ENCODE measurements around the gene SORL1-AS1.
"Not testable (repeated sequence)": the region's sequence is repeated elsewhere in the genome, so short reads cannot be mapped to it uniquely, and the experiment has no call there.

The SORL1-AS1 gene

DNA sequence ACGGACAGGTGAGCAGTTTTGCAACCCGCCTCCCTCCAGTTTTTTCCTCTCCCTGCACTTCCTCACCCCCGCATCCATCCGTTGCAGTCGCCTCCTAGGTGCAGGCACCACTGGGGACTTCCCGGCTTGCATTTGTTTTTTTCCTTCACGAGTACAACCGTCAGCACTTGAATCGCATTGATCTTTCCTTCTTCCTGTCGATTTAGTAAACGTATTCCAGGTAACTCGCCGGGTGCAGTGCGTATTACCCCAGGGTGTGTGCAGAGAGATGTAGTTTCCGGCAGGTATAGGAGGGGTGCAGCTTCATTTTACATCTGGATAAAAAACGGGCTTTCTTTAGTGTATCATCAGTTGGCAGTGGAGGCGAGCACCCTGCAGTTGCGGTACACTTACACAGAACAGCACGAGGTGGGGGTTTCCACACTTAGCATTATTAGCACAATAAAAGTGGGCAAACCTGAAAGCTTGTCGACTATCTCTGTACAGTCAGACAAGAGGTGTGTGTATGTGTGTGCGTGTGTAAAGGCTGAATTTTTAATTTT lies at the start of gene SORL1-AS1:
Gene SORL1-AS1, minus strand, starts transcription at position 359 of the 542 bp plus-strand sequence.
- H3K4me3 ChIP-seq (ENCODE audit: low read depth, low read length) = peak within 1 kb of the TSS; percentile 82

DNA sequence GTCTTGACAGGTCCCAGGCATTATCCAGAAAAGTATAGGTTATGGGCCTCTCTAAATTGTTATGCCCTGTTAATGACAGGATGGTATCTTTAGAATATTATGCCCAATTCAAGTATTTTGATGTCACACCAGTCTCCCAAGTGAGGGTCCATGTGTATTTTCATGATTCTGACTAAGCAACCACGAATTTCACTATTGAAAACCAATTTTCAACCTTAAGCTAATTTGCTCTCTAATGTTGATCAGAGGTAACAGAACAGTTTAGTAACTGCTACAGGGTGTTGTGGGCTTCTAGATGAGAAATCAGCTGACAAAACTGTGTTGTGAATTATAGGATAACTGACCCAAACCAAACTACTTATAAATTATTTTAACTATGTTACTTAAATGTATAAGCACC lies 48.0 kb upstream of the SORL1-AS1 start:
- H3K4me3 ChIP-seq (ENCODE audit: low read depth, low read length) = no peak overlapping the region

DNA sequence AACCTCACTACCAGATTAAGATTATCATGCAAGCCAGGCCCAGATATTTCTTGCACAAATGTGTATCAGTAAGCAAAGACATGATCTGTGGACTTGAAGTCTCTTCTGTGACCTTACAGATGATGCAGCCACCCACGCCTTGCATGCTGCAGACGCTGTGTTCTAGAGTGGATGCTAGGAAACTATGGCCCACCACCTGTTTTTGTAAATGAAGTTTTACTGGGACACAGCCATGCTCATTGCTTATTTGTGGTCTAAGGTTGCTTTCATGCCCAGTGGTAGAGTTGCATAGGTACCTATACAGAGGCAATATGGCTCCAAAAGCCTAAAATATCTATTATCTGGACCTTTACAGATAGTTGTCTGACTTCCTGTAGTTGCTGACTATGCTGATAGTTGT lies 47.5 kb upstream of the SORL1-AS1 start:
- no peak overlapping the region for H3K4me3 ChIP-seq (ENCODE audit: low read depth, low read length)

DNA sequence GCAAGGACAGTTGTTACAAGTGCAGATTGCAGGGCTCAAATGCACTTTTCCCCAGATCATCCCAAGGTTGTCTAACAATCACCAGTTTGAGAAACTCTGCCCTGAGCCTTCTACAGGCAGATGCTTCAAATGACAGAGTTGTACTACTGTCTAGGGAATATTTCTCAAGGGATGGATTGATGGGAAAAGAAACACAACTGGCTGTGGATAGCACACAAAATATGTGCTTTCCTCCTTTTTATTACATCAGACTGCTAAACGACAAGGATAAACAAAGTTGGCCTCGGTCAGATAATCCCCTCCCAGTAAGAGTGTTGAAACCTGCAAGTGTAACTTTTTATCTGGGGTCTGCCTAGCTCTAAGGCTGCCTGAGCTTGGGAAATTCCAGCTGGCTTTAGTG lies 46.6 kb upstream of the SORL1-AS1 start:
- no peak overlapping the region for H3K4me3 ChIP-seq (ENCODE audit: low read depth, low read length)

DNA sequence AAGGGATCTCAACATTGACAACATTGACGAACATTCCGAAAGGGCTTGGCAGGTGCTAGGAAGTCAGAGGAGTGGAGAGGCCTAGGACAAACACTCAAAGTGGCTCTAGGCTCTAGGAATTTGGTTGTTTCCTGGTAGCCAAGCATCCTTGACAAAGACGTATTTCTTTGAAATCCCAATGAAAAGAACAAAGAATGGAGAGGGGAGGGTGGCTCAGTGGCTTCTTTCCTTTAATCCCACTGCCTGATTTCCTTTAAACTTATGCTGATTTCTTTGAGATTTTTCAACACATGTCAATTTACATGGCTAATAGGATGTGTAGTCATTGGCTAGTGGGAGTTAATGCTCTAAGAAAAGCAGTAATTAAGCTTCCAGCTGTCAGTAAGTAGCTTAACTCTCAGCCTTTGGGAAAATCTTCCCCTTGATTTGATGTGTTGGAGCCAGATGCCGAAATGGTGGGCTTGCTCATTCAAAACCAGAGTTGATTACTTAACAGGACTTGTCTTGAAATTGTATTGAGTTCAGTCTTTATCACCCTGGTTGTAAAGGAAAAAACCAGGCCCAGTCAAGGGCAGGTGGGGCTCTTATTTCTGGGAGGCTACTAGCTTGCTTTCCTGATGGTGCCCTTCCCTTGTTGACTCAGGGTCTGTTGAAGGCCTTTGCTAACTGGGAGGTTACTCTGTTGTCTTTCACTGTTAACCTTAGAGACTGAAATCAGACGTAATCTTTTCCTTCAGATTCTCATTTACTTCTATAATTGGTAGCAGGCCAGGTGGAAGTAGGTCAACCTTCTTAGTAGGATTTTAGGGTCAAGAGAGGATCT lies 44.6 kb upstream of the SORL1-AS1 start:
- no peak overlapping the region for H3K4me3 ChIP-seq (ENCODE audit: low read depth, low read length)

DNA sequence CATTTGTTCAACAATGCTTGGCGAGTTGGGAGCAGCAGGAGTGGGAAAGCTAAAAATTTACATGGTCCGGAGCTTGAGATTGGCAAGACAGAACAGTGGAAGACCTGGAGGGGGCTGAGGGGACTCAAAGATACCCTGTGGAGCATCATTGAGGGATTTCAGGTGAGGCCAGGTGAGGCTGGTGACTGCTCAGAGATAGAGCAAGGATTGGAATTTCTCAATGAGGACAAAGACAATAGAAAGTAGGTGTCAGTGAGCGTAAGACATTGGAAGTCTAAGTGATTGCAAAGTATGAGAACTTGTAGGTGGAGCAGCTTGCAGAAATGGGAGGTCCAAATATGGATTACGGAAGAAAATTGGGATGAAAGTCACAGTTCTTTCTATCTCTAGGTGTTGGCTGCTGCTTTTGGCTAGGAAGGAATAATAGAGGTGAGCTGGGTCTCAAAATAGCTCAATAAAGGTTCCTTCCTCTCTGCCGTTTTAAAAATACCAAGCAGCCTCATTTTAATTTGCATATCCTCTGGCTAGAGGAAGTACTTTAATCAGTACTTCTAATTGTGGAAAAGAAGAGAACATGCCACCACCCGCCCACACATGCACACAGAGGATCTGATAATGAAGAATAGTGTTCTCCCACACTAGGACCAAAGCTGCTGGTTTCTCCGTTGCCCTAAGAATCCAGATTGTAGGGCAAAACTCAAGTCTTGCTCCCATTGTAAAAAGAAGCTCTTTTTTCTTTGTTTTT lies 41.8 kb upstream of the SORL1-AS1 start:
- no peak overlapping the region for H3K4me3 ChIP-seq (ENCODE audit: low read depth, low read length)

DNA sequence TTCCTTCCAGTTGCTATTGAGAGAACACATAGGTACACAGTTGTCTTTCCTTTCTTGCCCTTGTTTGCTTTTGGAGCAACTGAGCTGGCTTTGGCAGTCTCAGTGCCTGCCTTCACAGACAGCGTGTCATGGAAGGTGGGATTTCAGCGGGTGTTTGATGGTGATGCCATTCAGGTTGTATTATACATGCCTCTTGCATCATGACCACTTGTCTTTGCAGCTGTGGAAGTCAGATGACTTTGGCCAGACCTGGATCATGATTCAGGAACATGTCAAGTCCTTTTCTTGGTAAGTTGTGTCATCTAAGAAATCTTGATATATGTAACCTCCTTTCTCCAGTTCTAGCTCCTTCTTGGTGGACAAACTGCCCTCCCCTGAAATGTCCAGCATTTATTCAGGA lies 37.1 kb upstream of the SORL1-AS1 start:
- H3K4me3 ChIP-seq (ENCODE audit: low read depth, low read length) = no peak overlapping the region

DNA sequence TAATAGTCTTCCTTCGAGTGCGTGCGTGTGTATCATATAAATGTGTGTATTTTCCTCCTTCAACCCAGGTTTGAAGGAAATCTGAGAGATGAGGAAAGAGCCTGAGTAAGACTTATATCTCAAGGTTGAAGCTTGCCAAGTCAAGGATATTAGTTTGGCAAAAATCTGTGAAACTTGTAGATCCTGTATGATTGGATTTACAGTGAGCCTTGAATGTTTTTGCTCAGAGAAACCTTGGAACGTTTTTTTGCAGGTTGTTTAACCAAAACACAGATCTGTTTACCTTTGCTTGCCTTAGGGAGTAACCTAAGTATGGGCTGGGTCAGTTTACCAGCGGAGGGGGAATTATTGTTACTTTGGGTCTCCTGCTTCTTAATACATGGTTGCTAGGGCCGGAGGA lies 35.9 kb upstream of the SORL1-AS1 start:
- no peak overlapping the region for H3K4me3 ChIP-seq (ENCODE audit: low read depth, low read length)

DNA sequence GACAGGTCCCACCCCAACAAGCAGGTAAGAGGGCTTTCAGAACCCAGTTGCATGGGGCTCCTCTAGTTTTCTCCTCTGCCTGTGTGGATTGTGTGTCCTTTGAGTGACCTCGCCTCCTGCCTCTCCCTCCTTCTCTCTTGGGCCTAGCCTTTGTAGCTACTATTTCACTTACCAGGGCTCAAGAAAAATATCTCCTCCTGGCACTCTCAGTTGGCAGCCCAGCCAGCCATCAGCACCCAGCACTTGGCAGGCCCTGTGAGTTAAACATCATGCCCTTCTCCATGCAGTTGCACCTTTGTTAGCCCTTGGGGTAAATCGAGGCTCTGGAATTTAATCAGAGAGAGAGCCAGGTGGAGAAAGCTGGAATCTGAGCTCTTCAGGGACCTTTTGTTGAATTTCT lies 35.4 kb upstream of the SORL1-AS1 start:
- no peak overlapping the region for H3K4me3 ChIP-seq (ENCODE audit: low read depth, low read length)

DNA sequence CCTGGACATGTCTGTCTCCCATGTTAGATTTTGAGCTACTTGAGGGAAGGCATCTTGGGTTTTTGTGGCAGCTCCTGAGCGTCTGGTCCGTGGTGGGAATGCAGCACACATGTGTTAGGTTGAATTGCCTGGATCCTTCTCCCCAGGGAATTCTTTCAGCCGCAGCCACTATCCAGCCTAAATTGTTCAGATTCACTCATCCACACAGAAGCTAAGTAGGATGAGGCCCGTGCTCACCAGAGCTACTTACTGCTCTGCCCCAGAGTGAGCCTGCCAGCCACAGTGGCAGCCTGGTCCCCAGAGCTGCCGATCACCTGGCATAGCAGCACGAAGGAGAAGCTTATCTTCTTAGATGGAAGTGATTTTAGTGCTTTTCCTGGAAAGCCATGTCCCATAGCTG lies 34.4 kb upstream of the SORL1-AS1 start:
- H3K4me3 ChIP-seq (ENCODE audit: low read depth, low read length) = no peak overlapping the region

DNA sequence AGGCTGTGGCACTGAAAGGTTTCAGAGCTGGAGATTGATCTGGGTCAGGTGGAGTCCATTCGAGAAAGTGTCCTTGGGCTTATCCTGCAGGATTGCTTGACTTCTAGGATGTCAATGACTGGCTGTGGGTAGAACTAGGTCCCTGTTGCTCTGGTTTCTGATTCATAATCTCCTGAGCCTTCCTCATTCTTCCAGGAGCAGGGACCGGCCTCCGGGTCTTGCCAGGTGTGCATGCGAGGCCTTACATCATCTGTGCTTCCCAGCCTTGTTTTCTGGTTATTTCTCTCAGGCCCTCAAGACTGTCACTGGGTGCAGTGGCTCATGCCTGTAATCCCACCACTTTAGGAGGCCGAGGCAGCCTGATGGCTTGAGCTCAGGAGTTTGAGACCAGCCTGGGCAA lies 33.3 kb upstream of the SORL1-AS1 start:
- no peak overlapping the region for H3K4me3 ChIP-seq (ENCODE audit: low read depth, low read length)

DNA sequence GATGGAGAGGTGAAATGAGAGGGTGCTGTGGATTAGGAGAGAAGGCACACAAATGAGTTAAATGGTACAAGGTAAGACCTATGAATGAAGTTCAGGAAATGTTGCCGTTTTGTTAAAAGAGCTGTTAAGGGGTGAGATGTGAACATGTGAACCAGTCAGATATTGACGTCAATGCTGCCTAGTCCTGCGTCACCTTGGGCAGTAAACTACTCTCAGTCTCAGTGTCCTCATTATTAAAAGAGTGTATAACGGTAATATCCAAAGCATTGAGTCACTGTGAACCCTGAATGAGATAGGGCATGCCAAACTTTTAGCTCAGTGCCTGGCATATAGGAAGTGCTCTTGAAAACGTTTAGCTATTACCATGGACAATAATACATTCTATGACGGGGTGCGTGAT lies 32.4 kb upstream of the SORL1-AS1 start:
- H3K4me3 ChIP-seq (ENCODE audit: low read depth, low read length) = no peak overlapping the region

DNA sequence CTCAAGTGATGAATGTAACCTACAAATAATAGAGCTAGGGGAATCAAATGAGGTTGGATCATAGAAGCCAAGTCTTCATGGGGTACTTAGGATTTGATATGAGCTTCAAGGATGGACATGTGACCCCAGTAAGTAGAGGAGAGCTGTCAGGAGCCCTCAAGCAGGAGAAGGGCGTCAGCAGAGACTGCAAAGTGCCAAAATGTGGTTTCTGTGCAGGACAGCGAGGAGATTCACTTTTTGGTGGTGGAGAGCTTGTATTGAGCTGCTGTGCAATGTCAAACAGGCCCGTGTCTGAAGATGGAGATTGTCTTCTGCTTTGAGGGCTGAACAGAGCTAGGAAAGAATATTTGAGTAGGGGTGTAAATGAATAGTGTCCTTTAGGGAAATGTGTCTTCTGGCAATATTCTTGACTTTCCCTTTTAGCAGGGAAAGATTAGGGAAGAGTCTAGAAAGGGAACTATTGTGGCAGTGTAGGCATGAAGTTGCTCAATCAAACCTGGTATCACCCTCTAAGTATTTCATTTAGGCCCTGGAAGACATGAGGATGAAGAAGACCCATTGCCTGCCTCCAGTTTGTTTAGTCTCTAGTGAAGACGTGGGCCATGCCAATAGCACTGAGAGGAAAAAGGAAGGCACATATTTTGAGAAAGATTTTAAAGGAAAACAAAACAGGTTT lies 31.2 kb upstream of the SORL1-AS1 start:
- no peak overlapping the region for H3K4me3 ChIP-seq (ENCODE audit: low read depth, low read length)

DNA sequence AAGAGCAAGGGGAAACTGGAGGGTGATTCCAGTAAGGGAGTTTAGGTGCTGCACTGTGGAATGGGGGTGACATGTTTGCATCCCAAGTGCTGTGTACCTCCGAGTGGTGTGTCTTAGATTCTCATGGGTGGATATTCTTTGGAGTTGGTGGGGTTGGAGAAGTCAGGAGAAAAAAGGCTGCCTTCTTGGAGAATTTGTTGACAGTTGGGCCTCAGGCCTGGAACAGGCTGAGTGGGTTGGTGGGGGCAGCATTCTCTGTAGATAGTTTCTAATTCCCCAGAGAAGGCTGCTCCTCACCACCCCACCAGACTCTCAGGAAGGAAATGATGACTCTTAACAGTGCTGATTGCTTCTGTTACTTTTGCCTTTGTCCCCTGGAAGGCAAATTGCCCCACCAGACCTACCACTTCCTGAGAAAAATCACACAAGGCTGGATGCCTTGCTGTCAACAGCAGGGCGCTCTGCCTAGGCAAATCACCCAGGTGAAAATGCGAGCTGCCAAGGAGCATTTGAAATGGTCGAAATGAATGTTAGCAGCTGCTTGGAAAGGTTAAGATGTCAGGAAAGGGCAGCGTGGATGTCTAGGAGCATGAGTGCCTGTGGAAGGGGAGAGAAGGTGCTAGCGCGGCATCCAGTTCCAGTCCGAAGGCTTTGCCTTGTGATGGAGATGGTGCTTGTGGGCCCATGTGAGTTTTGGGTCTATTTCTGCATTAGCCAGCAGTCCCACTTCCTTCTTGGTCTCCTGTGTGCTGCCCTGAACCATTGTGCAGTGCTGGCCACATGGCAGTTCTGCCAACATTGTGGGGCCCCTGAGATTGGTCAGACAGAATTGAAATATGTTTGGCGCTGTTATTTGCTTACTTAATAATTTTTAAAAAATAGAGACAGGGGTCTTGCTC lies 29.7 kb upstream of the SORL1-AS1 start:
- H3K4me3 ChIP-seq (ENCODE audit: low read depth, low read length) = no peak overlapping the region

DNA sequence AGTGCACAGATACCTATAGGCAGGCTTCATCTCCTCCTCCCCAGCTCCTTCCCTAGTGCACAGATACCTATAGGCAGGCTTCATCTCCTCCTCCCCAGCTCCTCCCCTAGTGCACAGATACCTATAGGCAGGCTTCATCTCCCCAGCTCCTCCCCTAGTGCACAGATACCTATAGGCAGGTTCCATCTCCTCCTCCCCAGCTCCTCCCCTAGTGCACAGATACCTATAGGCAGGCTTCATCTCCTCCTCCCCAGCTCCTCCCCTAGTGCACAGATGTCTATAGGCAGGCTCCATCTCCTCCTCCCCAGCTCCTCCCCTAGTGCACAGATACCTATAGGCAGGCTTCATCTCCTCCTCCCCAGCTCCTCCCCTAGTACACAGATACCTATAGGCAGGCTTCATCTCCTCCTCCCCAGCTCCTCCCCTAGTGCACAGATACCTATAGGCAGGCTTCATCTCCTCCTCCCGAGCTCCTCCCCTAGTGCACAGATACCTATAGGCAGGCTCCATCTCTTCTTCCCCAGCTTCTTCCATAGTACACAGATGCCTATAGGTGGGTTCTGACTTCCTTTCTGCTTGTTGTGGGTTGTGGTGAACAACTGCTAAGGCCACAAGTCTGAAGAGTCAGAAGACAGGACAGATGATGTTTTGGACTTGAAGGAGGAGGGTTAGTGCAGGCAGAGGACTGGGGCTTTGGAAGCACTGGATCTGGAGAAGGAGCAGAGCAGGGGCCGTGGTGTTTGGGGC lies 28.9 kb upstream of the SORL1-AS1 start:
- H3K4me3 ChIP-seq (ENCODE audit: low read depth, low read length) = not testable (repeated sequence)

DNA sequence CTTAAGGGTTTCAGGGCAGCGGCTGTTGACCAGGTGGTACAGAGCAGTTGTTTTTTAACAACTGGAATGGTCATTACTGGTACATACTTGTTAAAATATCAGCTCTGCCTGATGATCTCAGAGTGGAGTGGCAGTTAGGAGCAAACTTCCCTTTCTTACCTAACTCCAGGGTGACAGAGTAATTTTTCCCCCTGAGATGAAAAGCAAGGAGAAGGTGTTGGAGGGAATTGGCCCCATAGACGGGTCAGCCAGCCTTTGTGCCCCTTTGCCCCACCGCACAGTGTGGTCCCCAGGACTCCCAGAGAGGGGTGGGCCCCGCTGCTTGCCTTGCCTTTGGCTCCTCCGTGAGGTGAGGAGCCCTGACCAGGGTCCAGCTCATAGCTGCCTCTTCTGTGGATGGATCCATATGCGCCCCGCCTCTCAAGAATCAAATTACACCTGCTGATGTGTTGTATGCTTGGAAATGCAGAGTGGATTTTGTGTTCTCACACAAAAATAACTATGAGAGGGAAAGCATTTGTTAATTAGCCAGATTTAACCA lies 27.0 kb upstream of the SORL1-AS1 start:
- H3K4me3 ChIP-seq (ENCODE audit: low read depth, low read length) = no peak overlapping the region

DNA sequence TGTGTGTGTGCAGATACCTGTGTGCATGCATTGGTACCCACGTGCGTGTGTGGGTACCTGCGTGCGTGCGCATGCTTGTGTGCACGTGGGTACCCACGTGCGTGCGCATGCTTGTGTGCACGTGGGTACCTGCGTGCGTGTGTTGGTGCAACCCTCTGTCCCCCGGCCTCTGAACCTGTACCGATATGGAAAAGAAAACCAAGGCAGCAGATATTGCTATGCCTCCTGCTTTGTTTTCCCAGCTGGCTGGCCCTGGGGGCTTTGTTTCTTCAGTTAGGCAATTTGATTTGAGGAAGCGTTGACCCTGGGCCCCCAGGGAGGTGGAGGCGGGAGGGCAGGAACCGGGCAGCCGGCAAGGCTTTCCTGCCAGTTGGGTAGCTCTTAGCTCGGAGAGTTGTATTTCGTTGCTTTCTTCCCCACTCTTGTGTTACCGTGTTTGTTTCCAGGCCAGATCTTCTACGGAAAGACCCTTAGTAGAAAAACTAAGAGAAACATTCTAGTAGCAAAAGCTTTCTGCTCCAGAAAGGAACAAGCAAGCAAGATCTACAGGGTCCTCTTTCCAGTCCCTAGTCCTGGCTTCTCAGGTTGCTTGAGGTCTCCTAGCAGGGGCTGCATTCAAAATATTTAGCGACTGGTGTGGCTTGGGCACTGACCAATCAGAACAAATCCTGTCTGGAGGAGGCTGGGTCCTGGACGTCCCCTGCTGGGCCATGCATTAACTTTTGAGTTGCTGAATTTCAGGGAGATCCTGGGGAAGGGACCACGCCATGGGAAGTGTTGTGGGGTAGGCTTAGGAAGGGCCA lies 26.3 kb upstream of the SORL1-AS1 start:
- H3K4me3 ChIP-seq (ENCODE audit: low read depth, low read length) = no peak overlapping the region

DNA sequence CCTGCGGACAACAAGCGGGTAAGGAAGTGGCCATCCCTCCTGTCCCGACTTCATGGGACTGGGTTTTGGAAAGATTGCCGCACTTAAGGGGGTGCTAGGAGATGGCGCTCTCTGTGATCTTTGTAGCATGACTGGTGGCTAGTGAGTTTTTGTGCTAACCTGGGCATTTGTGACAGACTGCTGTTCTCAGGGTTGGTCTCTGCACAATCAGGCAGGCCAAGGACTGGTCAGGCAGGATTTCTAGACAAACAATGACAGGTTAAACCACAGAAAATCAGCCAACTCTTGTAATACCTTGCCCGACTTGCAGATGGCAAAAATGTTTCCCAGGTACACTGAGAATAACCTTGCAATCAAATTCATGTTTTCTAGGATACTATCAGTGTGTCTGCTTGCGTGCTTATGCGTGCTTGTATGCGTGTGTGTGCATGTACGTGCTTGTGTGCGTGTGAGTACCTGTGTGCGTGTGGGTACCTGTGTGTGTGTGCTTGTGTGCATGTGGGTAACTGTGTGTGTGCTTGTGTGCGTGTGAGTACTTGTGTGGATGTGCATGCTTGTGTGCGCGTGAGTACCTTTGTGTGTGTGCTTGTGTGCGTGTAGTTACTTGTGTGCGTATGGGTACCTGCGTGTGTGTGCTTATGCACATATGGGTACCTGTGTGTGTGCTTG lies 25.6 kb upstream of the SORL1-AS1 start:
- H3K4me3 ChIP-seq (ENCODE audit: low read depth, low read length) = no peak overlapping the region
